Right ventricle myocardium inferior (tissue), 1 donor: ENCODE measurements around the gene PPP1R13B. TPM values are rescaled to one million over a fixed set of nuclear protein-coding genes. Genes with fewer than 3 reads are reported as not detected.

Experiments used
- ATAC-seq: fragments of 200-7000 bp; cut with Tn5 transposase; one replicate; pipeline ENCODE4 v1.9.1; 2020; ENCODE audit warnings: mild to moderate bottlenecking, moderate library complexity
- DNase-seq: peaks from one replicate; pipeline ENCODE4 v3.0.0; 2021; ENCODE audit errors: missing footprints
- intact Hi-C: fragments of 100-400 bp; cut with DNase I; formaldehyde crosslinking; loops from one replicate; pipeline ENCODE4 v1.11.0; 2022
- total RNA-seq: library from RNA; stranded (reverse); fragmentation: NEBNext Ultra II Directional; extraction: Animal tissue kit (Norgen Biotek cat#: 25700); gene quantifications from one replicate; pipeline ENCODE4 v1.2.1, GENCODE V29; 2021
- donor health status: DM: no; HTN: yes; CAD: no; lungs with severe emphysema.

PPP1R13B gene
- total RNA-seq, 1 donor from 2014 or later = 101 TPM

DNA sequence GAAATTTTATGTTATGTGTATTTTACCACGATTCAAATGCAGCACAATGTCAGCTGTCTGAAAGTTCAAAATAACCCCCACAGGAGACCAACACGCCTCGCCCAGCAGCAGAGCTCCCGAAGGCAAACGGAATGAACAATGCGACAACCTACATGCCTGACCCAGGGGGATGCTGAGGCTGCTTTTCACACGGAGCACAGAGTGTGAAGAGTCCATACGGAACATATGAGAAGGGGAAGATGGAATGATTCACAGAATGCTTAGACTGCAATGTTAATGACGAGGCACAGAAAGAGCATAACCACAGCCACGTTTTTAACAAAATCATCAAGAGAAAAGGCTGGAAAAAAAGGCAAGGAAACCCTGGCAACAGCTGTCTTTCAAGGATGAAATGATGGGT, 109.2 kb downstream of the PPP1R13B start:
- intact Hi-C loops = no loop called here
- DNase-seq (no peak), ATAC-seq (no peak)

DNA sequence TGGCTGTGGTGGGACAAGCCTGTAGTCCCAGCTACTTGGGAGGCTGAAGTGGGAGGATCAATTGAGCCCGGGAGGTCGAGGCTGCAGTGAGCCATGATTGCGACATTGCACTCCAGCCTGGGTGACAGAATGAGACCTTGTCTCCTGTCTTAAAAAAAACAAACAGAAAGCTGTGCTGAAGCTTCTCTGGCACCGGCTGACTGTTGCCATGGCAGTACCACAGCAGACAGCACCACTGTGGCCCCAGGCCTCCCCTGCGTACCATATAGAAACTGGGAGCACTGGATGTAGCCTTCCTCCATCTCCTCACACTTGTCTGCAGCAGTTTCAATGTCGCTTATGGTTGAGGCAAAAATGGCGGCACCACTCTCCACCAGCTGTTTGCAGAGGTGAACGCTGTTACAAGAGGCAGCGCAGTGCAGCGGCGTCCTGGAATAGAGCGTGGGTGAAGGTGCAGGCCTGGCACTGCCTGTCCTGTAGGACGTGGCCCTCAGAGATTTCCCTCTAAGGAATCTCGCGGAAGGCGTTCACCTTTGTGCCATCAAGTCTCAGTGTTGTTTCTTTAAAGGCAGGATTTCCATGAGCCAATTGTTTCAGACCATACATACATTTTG, 109.8 kb downstream of the PPP1R13B start:
- DNase-seq = no peak
- intact Hi-C loops = no loop called here
- ATAC-seq = no peak

DNA sequence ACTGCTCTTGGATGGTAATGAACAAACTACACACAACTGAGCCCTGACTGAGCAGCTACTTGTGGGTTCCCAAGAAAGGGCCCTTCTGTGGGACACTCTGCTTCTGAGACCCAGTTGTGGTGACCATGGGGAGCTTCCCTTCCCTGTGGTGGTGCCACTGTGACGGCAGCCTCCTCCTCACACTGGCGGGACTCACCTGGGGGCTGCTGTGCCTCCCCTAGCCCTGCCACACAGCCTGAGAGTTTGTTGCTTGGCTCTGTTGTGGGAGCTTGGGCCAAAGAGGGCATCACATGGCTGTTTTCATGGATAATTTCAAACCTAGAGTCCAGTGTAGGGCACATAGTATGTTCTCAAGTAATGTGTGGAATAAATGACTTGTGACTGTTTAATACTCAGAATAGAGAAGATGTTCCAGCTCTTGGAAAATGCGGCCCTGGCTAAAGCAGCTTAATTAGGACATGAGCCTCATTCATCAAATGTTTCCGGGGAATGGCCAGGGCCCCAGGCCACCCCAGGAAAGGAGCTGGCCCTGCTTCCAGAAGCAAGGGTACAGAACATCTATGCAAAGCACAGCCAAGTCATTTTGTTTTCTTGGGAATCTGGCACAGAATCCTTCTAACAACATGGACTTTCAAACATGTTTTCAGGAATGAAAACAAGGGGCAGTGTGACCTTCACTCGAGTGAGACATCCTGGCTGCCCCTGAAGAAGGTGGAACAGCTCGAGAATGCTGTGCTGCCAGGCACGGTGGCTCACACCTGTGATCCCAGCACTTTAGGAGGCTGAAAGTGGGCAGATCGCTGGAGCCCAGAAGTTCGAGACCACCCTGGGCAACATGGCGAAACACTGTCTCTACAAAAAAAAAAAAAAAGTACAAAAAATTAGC, 110.6 kb downstream of the PPP1R13B start:
- no peak for ATAC-seq
- intact Hi-C loops = no loop called here
- DNase-seq = peak; percentile 43

DNA sequence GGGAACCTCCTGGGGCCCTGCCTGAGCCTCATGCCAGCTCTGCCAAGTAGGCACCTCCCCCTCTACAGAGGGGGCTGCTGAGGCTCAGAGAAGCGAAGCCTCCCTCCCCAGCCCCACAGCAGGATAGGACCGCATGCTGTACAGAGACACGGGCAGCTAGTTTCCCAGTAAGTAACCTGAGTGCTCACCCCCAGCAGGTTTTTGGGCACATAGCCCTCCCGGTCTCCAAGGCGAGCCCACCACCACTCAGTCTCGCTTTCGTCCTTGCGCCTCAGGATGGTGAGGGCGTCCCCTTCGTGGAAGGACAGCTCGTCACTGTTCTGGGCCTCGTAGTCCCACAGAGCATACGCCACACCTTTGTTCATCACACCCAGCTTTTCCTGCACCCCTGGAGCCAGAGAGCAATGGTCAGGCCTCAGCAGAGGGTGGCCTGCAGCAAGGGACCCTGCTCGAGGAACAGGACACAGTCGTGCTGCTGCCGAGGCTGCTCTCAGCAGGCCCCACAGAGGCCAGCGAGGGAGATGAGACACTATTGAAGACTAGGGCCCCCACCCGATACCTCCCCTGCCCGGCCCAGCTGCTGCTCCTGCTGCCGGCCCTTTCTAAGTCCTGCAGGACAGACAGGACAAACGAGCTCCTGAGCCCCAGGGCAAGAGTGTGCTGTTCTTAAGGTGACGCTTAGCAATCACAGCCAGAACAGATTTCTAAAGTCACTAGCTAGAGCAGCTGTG, 111.4 kb downstream of the PPP1R13B start:
- intact Hi-C loops = no loop called here
- ATAC-seq (no peak), DNase-seq (peak; percentile 55)

DNA sequence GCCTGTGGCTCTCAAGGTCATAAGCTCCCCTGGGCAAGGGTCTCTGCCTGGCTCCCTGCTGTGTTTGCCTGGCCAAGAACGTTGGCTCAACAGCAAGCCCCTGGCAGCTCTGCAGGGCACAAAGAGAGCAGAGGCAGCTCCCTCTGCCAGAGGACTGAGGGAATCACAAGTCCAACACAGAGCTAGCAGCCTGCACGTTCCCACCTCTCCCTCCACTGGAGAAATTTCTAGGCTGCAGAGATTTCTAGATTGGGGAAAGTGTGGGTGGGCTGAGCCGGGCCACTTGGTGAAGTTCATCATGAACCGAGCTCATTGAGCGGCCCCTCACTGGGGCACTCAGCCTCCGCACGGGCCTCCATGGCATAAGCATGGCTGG, 111.9 kb downstream of the PPP1R13B start:
- peak; percentile 14 for ATAC-seq
- DNase-seq = peak; percentile 46
- intact Hi-C loops = no loop called here

DNA sequence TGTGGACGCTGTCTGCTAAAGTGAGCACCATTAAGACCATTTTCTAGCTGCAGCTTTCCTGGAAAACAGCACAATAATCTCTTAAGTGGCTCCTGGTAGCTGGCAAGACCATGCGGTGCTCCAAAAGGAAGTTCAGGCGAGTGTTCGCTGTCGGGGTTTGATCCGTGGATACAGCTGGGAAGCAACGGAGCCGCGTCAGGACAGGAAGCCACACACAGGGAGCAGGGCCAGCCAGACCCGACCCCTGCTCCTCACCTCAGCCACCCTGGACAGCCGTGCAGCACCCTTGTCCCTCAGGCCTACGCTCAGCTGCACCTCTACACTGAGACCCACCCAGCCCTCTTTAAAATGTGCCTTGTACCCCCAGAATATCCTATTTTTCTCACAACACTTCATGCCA, 112.4 kb downstream of the PPP1R13B start:
- ATAC-seq (no peak), DNase-seq (peak; percentile 46)
- intact Hi-C loops = no loop called here

DNA sequence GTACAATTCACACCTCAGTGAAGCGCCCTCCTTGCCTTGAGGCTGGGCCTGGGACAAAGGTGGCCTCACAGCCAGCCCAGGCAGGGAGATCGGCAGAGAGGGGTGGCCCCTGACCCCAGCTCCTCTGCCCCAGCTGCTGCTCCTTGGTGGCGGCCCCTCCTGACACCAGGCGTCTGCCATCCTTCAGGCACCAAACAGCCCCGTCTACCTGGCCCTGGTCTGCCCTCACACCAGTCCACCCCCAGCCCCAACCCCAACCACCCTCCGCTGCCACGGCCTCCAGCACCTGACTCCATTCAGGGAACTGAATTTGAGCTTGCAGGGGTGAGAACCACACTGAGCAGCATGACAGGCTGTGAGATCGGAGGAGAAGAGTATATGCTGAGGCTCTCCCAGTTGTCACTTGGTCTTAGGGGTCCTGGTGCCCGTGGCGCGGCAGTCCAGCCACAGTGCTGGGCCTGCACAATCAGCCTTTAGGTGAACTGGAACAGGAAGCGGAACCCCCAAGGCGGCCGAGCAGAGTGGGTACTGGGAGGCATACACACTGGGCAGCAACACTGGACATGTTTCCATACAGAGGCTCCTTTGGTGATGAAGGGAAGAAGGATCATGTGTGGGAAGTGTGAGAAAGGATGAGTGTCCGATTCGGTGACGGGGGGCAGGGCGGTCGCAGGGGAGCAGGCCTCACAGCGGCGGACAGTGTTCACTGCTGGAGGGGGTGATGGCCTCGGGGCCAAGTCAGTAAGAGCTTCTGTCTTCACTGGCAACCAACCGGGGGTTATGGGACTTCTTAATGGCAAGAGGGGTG, 113.1 kb downstream of the PPP1R13B start:
- peak; percentile 59 for DNase-seq
- intact Hi-C loops = no loop called here
- no peak for ATAC-seq

DNA sequence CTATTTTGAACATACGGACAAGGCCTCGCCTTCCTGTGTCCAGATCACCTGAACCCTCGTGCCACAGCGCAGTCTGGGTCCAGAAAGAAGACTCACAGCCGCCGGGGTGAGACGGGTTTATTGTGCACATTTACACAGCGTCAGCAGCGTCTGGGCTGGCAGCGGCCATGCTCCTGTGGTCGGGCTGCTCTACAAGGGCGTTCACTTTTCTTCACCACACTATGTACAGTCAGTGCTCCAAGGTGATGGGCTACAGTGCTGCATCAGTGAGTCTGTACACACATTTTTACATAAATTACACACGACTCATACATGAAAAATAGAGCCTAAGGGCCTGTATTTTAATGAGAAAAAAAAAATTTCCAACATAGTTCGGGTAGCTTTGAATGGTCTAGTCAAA, 113.7 kb downstream of the PPP1R13B start:
- DNase-seq = peak; percentile 28
- no peak for ATAC-seq
- intact Hi-C loops = no loop called here

DNA sequence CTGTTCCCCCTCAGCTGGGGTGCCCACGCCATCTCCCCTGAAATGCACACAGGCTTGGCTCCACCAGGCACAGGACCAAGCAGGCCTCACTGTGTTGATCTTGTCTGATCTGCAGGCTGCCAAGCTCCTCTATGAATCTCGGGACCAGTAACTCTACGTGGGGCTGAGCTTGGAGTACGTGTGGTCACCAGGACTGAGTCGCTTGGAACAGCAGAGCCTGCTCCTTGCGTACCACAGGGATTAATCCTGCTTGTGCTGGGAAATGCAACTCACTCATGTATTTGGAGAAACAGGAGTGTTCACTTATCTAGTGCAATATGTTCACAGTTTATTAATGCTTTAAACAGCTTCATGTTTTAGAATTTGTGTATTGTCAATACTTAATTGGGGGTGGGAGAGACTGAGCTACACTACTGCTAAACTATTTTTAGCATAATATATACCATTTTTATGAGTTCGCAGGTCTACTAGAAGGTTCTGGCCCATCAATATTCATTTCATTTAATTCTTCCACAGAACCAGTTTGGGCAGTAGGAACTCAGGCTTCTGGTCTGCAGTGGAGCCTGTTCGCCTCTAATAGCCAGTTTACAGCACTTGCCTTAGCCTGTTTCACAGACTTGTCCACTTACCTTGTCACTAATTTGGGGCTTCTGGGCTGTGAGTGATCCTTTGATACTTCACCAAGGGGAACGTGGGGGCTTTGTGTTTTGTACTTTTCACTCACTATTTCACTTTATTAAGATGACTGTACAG, 114.3 kb downstream of the PPP1R13B start:
- ATAC-seq (no peak), DNase-seq (peak; percentile 28)
- intact Hi-C loops = no loop called here

DNA sequence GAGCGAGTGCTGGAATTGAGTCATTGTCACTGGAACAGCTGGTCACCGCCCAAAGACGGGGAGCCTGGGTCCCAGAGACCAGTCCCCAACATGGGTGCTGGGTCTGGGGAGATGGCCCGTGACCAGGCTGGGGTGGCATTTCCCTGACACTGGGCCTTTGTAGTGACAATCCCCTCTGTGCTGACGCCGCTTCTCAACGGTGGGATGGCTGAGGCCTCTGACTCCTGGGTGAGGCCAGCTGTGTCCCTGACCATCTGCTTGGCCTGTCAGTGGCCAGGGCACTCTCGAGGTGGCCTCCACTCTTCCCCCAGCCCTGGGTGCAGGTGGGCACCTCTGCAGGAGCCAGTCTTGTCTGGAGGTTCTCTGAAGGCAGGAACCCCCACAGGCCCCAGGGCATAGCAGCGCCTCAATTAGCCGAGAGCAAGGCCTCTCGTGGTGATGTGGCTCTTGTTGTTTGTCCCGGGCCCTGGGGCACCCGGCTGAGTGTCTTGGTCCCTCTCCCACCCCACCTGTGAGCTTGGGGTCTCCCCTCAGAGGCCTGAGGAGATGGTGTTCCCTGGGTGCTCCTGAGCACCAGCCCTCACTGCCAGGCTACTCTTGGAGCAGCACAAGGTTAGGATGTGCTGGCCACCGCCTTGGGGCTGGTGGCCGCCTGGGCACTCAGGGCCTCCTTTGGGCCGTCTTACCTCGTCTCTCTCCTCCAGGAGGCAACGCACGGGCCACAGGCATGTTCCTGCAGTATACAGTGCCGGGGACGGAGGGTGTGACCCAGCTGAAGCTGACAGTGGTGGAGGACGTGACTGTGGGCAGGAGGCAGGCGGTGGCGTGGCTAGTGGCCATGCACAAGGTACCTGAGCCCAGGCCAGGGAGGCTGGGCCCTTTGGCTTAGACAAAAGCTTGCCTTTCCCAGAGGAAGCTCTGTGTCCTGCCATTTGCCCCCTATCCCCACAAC, 115.2 kb downstream of the PPP1R13B start:
- DNase-seq = peak; percentile 66
- ATAC-seq = no peak
- intact Hi-C loops = no loop called here

DNA sequence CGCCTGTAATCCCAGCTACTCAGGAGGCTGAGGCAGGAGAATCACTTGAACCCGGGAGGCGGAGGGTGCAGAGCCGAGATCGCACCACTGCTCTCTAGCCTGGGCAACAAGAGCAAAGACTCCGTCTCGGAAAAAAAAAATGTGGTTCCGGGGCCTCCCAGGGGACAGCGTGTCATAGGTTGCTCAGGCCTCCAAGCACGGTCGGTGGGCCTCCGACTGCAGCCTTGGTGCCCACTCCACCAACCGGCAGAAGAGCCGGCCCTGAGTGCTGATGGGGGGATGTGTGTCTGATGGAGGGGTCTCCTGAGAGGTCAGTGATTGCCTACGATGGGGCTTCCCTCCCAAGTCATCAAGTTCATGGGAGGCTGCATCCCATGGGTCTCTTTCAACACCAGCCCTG, 115.9 kb downstream of the PPP1R13B start:
- intact Hi-C loops = no loop called here
- ATAC-seq (no peak), DNase-seq (peak; percentile 22)

DNA sequence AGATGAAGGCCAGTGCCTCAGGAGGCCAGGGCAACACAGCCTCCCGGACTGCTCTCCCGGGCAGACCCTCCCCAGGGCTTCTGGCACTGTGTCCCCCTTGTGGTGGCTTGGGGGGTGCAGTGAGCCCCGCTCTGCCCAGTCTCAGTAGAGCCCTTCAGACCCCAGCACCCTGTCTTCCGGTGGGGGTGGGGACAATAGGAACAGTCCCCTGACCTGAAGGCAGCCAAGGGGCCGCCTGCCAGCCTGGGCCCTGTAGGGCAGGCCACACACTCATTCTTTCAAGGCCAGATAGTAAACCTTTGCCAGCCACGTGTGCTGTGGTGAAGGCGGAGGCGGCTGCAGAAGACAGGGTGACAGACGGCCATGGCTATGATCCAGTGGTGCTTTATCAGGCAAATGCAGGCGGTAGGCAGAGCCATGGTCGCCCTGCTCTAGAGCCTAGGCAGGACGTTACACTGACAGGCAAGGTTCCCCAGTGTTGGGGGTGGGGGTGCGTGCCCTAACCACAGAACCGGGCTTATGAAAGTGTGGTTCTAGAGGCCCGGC, 116.8 kb downstream of the PPP1R13B start:
- DNase-seq = peak; percentile 78
- intact Hi-C loops = no loop called here
- peak; percentile 85 for ATAC-seq

DNA sequence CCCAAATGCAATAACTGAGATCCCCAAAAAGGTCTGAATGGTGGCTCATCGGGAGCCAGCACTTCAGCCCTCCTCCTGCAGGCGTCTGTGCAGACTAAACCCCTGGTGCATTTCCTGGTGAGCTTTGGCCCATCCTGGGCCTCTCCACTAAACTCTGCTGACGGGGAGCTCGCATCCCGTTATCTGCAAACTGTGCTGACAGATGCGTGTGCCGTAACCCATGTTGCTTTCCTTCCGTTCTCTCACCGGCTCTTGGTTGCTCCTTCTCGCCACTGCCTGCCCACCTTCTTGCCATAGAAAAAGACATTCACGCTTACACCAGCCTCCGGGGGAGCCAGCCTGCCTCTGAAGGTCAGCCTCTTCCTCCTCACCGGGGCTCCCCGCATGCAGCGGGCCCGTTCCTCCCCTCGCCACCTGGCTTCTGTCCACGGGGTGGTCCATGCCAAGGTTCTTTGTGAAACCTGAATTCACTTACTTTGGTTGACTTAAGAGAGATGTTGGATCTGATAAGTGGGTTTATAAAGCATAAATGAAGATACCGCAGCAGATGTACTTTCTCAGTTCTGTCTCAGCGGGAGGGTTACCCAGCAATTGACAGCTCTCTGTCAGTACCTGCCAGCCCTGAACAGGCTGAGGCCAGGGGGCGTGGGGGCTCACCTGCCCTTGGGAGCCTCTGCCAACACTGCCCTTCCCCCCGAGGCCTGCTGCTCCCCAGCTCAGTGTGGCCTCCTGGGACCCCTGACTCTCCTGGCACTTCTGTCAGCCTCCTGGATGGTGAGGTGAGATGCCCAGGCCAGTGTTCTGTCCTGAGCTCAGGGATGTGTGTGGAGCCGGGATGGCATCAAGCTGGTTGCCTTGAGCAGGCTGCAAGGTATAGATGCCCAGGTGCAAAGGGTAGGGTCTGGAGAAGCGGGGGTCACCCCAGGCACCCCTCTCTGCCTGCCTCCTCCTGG, 117.6 kb downstream of the PPP1R13B start:
- intact Hi-C loops = no loop called here
- DNase-seq (peak; percentile 11), ATAC-seq (no peak)

DNA sequence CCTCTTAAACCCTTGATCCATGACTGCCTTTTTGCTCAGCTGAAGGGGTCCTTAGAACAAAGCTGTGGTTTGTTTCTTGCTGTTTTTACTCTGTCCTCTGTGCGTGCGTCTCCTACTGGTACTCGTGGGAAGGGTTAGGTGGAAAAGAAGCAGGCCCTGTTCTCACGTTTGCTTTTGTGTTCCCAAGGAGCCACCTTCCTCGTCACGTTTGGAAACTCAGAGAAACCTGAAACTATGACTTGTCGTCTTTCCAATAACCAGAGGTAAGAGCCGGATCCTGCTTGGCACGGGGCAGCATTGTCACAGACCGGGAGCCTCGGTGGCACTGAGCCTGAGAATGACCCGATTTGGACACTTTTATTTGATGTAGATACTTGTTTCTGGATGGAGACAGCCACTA, 118.7 kb downstream of the PPP1R13B start:
- DNase-seq (no peak), ATAC-seq (no peak)

DNA sequence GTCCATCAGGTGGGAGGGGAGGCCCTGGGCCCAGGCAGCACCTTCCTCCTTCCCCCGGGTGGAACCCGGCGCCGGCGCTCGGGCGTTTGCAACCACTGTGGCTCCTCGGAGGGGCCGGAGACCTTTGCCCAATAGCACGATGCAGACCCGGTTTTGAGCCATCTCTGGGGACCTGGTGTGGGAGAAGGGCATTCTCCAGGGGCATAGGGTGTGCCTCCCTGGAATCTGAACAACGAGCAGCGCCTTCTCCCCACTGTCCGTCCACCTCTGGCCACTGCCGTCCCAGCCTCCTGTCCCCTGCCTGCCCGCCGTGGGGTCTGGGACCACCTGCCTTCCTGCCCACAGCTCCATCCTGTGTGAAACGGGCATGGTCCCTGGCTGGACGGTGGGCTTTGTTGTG, 119.2 kb downstream of the PPP1R13B start:
- ATAC-seq = no peak
- DNase-seq = no peak
- intact Hi-C loops = no loop called here

More for the DNA sequence above, 118.7 kb downstream of the PPP1R13B start:
- intact Hi-C loops = no loop called here
